Right lobe of liver (tissue), 4 donors: ENCODE data around the gene CLDND1.

Source experiments
- CTCF ChIP-seq, 4 donors: fragments of 200-600 bp in 3 of 4; fragments of 450-650 bp in 1 of 4; IDR thresholded peaks; one replicate each; pipeline versions ENCODE4 v1.5.1 to v1.8.0; 2016 to 2022; ENCODE audit warnings: antibody characterized with exemption in 4 of 4, mild to moderate bottlenecking in 2 of 4
- POLR2A ChIP-seq: fragments of 450-650 bp; IDR thresholded peaks from one replicate; pipeline ENCODE4 v1.6.1; 2017; ENCODE audit warnings: antibody characterized with exemption, mild to moderate bottlenecking
- donor health status: DM: no; HTN: no; CAD: no.
- donor health status: DM: no; HTN: no; CAD: no.
- donor health status: DM: no; HTN: yes; CAD: no.

GRCh38 chr3:98551754-98552153 lies 29.1 kb upstream of the CLDND1 start:
- no peak for TF ChIP-seq CTCF (IDR thresholded peaks at IDR 0.05)
- no peak for TF ChIP-seq POLR2A
